ENCODE data around the gene ITK. TPM values are rescaled to one million over a fixed set of nuclear protein-coding genes. Genes with fewer than 3 reads are reported as not detected.
"Not testable (repeated sequence)": the region's sequence is repeated elsewhere in the genome, so short reads cannot be mapped to it uniquely, and the experiment has no call there.

ITK gene
- total RNA-seq, 2 donors from 2014 or later: 0.33 to 0.90 TPM

- DNase-seq (ENCODE audit: low spot score): no peak
- H3K36me3 ChIP-seq: no peaks in the 10 kb centered on the region
- TF ChIP-seq, protein P1, sequence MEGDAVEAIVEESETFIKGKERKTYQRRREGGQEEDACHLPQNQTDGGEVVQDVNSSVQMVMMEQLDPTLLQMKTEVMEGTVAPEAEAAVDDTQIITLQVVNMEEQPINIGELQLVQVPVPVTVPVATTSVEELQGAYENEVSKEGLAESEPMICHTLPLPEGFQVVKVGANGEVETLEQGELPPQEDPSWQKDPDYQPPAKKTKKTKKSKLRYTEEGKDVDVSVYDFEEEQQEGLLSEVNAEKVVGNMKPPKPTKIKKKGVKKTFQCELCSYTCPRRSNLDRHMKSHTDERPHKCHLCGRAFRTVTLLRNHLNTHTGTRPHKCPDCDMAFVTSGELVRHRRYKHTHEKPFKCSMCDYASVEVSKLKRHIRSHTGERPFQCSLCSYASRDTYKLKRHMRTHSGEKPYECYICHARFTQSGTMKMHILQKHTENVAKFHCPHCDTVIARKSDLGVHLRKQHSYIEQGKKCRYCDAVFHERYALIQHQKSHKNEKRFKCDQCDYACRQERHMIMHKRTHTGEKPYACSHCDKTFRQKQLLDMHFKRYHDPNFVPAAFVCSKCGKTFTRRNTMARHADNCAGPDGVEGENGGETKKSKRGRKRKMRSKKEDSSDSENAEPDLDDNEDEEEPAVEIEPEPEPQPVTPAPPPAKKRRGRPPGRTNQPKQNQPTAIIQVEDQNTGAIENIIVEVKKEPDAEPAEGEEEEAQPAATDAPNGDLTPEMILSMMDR (IDR thresholded peaks at IDR 0.05): no peak
- no peaks in the 10 kb centered on the region for H3K4me1 ChIP-seq
- no peak overlapping the region for H3K4me3 ChIP-seq
- no peak overlapping the region for H3K27ac ChIP-seq
- no peaks in the 10 kb centered on the region for H3K9me3 ChIP-seq
- no peaks in the 10 kb centered on the region for H3K27me3 ChIP-seq
These were observed 55.8 kb downstream of the ITK start for GRCh38 chr5:157236423-157236822.

- DNase-seq (ENCODE audit: low spot score): no peak
- Histone ChIP-seq H3K4me3 (no peak overlapping the region), H3K4me1 (no peaks in the 10 kb centered on the region), H3K36me3 (no peaks in the 10 kb centered on the region), H3K27me3 (no peaks in the 10 kb centered on the region), H3K9me3 (no peaks in the 10 kb centered on the region), H3K27ac (no peak overlapping the region)
- TF ChIP-seq, protein P1 (IDR thresholded peaks at IDR 0.05): no peak
These were observed 60.8 kb downstream of the ITK start for GRCh38 chr5:157241483-157241882.

- not testable (repeated sequence) for H3K27ac ChIP-seq; H3K27me3 ChIP-seq; H3K9me3 ChIP-seq; H3K4me3 ChIP-seq; H3K36me3 ChIP-seq; H3K4me1 ChIP-seq; DNase-seq (ENCODE audit: low spot score)
These were observed 64.1 kb downstream of the ITK start for GRCh38 chr5:157244704-157245103.

- Histone ChIP-seq H3K27ac (no peak overlapping the region), H3K4me1 (no peaks in the 10 kb centered on the region), H3K9me3 (no peaks in the 10 kb centered on the region), H3K27me3 (no peaks in the 10 kb centered on the region), H3K4me3 (no peak overlapping the region), H3K36me3 (no peaks in the 10 kb centered on the region)
- TF ChIP-seq, protein P1 (IDR thresholded peaks at IDR 0.05): no peak
- no peak for DNase-seq (ENCODE audit: low spot score)
These were observed 64.8 kb downstream of the ITK start for GRCh38 chr5:157245476-157245875.

GRCh38 chr5:157245886-157246285, 65.2 kb downstream of the ITK start:
- no peaks in the 10 kb centered on the region for H3K9me3 ChIP-seq
- H3K4me3 ChIP-seq: no peak overlapping the region
- H3K27me3 ChIP-seq: no peaks in the 10 kb centered on the region
- DNase-seq (ENCODE audit: low spot score): no peak
- no peaks in the 10 kb centered on the region for H3K4me1 ChIP-seq
- TF ChIP-seq, protein P1 (IDR thresholded peaks at IDR 0.05): no peak
- H3K36me3 ChIP-seq: no peaks in the 10 kb centered on the region
- no peak overlapping the region for H3K27ac ChIP-seq

DNA sequence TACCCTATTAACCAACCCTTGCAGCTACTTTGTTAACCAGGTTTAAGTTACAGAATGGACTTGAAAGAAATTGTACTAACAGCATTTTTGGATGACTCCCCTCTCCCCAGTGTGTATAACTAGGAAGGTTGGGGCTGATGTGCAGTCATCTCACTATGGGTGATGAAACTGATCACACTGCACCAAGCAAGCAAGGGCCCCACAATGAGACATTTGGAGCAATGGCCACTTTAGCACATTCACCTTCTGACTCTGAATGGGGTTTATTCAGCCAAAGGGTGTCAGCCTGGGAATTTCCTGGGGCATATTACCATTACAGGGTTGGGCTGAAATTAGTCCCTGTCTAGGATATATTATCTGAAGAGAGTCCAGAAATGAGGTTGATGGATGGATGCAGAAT, 66.6 kb downstream of the ITK start:
- H3K4me3 ChIP-seq: no peak overlapping the region

More for the DNA sequence above, 66.6 kb downstream of the ITK start:
- TF ChIP-seq, protein P1 (IDR thresholded peaks at IDR 0.05): no peak
- Histone ChIP-seq H3K36me3 (no peaks in the 10 kb centered on the region), H3K27ac (no peak overlapping the region), H3K27me3 (no peaks in the 10 kb centered on the region), H3K9me3 (no peaks in the 10 kb centered on the region), H3K4me1 (no peaks in the 10 kb centered on the region)
- DNase-seq (ENCODE audit: low spot score): no peak
